Measurements from ENCODE around the gene ASTN2. TPM values are rescaled to one million over a fixed set of nuclear protein-coding genes. Genes with fewer than 3 reads are reported as not detected.

The ASTN2 gene
- total and polyA plus RNA-seq, 3 donors from 2014 or later = 55.7 to 157 (median 117) TPM

- no peak overlapping the region for H3K27ac ChIP-seq
- no peak overlapping the region for H3K4me3 ChIP-seq
- DNase-seq = no peak
- H3K9me3 ChIP-seq = no peaks in the 10 kb centered on the region
- H3K27me3 ChIP-seq = no peaks in the 10 kb centered on the region
- WGBS, 2 donors = 52 to 58% methylated on average over 1 of the region's 1 CpG
- intact Hi-C loops (cut with DNase I; ENCODE audit: low total_unique reads) = no loop called here
- no peaks in the 10 kb centered on the region for H3K36me3 ChIP-seq (ENCODE audit: low read depth, missing control alignments)
- H3K4me1 ChIP-seq = no peaks in the 10 kb centered on the region
- TF ChIP-seq POLR2A (IDR thresholded peaks at IDR 0.05) = no peak
- TF ChIP-seq CTCF (IDR thresholded peaks at IDR 0.05) = no peak
These were observed 601.9 kb downstream of the ASTN2 start for GRCh38 chr9:116813031-116813300.

GRCh38 chr9:116812231-116813030, 602.4 kb downstream of the ASTN2 start:
- H3K27ac ChIP-seq = no peak overlapping the region
- no peaks in the 10 kb centered on the region for H3K9me3 ChIP-seq
- no peaks in the 10 kb centered on the region for H3K36me3 ChIP-seq (ENCODE audit: low read depth, missing control alignments)
- no peaks in the 10 kb centered on the region for H3K27me3 ChIP-seq
- no peak for DNase-seq
- intact Hi-C loops (cut with DNase I; ENCODE audit: low total_unique reads) = no loop called here
- TF ChIP-seq POLR2A (IDR thresholded peaks at IDR 0.05) (no peak), CTCF (IDR thresholded peaks at IDR 0.05) (no peak)
- 53 to 65% methylated on average over 7 of the region's 7 CpGs for WGBS, 2 donors
- H3K4me3 ChIP-seq = no peak overlapping the region
- no peaks in the 10 kb centered on the region for H3K4me1 ChIP-seq

GRCh38 chr9:116809656-116810055, 605.2 kb downstream of the ASTN2 start:
- TF ChIP-seq POLR2A (IDR thresholded peaks at IDR 0.05) (no peak), CTCF (IDR thresholded peaks at IDR 0.05) (no peak)
- Histone ChIP-seq H3K36me3 (ENCODE audit: low read depth, missing control alignments) (no peaks in the 10 kb centered on the region), H3K27me3 (no peaks in the 10 kb centered on the region), H3K4me1 (no peaks in the 10 kb centered on the region), H3K9me3 (no peaks in the 10 kb centered on the region), H3K27ac (no peak overlapping the region), H3K4me3 (no peak overlapping the region)
- WGBS, 2 donors = 85 to 86% methylated on average over 5 of the region's 5 CpGs
- intact Hi-C loops (cut with DNase I; ENCODE audit: low total_unique reads) = no loop called here
- no peak for DNase-seq

GRCh38 chr9:116806075-116806474, 608.8 kb downstream of the ASTN2 start:
- no peaks in the 10 kb centered on the region for H3K9me3 ChIP-seq
- intact Hi-C loops (cut with DNase I; ENCODE audit: low total_unique reads) = no loop called here
- 6 to 17% methylated on average over 1 of the region's 1 CpG for WGBS, 2 donors
- H3K27ac ChIP-seq = no peak overlapping the region
- no peaks in the 10 kb centered on the region for H3K4me1 ChIP-seq
- no peak for TF ChIP-seq POLR2A (IDR thresholded peaks at IDR 0.05)
- no peak for TF ChIP-seq CTCF (IDR thresholded peaks at IDR 0.05)
- no peaks in the 10 kb centered on the region for H3K27me3 ChIP-seq
- no peak overlapping the region for H3K4me3 ChIP-seq
- DNase-seq = no peak
- H3K36me3 ChIP-seq (ENCODE audit: low read depth, missing control alignments) = no peaks in the 10 kb centered on the region

- DNase-seq = no peak
- no peak overlapping the region for H3K4me3 ChIP-seq
- TF ChIP-seq POLR2A (IDR thresholded peaks at IDR 0.05) (no peak), CTCF (IDR thresholded peaks at IDR 0.05) (no peak)
- WGBS, 2 donors = 19 to 36% methylated on average over 1 of the region's 1 CpG
- intact Hi-C loops (cut with DNase I; ENCODE audit: low total_unique reads) = no loop called here
- H3K27me3 ChIP-seq = no peaks in the 10 kb centered on the region
- H3K36me3 ChIP-seq (ENCODE audit: low read depth, missing control alignments) = no peaks in the 10 kb centered on the region
- no peaks in the 10 kb centered on the region for H3K4me1 ChIP-seq
- H3K9me3 ChIP-seq = no peaks in the 10 kb centered on the region
- H3K27ac ChIP-seq = no peak overlapping the region
These were observed 614.0 kb downstream of the ASTN2 start for GRCh38 chr9:116800885-116801284.

Data from testis (tissue), 3 donors.